C4-2B (cell line): ENCODE results near the gene ALDH1A3.

ENCODE experiments used
- H3K27ac ChIP-seq: fragments of 450-650 bp; 2 replicates; pipeline ENCODE4 v1.5.1; 2017
- CTCF ChIP-seq: fragments of 450-650 bp; conservative IDR thresholded peaks from 2 replicates; pipeline ENCODE4 v1.5.1; 2017; ENCODE audit warnings: mild to moderate bottlenecking
- ZFX ChIP-seq: fragments of 450-650 bp; IDR thresholded peaks from 2 replicates; pipeline ENCODE4 v1.6.1; 2017

ALDH1A3 gene

GRCh38 chr15:100923902-100924301 lies 44.3 kb downstream of the ALDH1A3 start:
- TF ChIP-seq ZFX = no peak
- no peak for TF ChIP-seq CTCF
- H3K27ac ChIP-seq = no peak overlapping the region

GRCh38 chr15:100924436-100924835 lies 44.8 kb downstream of the ALDH1A3 start:
- TF ChIP-seq CTCF (no peak), ZFX (no peak)
- no peak overlapping the region for H3K27ac ChIP-seq

GRCh38 chr15:100925480-100925879 lies 45.8 kb downstream of the ALDH1A3 start:
- no peak for TF ChIP-seq CTCF
- no peak for TF ChIP-seq ZFX
- H3K27ac ChIP-seq = peak overlapping the region; percentile 14; the same call in 1 of the 2 replicates

GRCh38 chr15:100926258-100926657 lies 46.6 kb downstream of the ALDH1A3 start:
- peak overlapping the region; percentile 14 for H3K27ac ChIP-seq
- no peak for TF ChIP-seq ZFX
- TF ChIP-seq CTCF = no peak; the same call in 1 of the 2 replicates

GRCh38 chr15:100926971-100927756 lies 47.5 kb downstream of the ALDH1A3 start:
- H3K27ac ChIP-seq = no peak overlapping the region
- no peak for TF ChIP-seq ZFX
- no peak for TF ChIP-seq CTCF

GRCh38 chr15:100928632-100929280 lies 49.1 kb downstream of the ALDH1A3 start:
- H3K27ac ChIP-seq = peak overlapping the region; percentile 56

More at GRCh38 chr15:100928632-100929280, 49.1 kb downstream of the ALDH1A3 start:
- no peak for TF ChIP-seq CTCF
- no peak for TF ChIP-seq ZFX
